Measurements from ENCODE around the gene PDE3B.
"Not testable (repeated sequence)": the region's sequence is repeated elsewhere in the genome, so short reads cannot be mapped to it uniquely, and the experiment has no call there.

PDE3B gene

GRCh38 chr11:14643697-14644225, at the start of gene PDE3B:
PDE3B (plus strand) TSS chr11:14643804; CDS start chr11:14644076, 272 bp downstream.
- DNase-seq, result peak; percentile 50

GRCh38 chr11:14595261-14595660, 48.3 kb upstream of the PDE3B start:
- not testable (repeated sequence) for DNase-seq

GRCh38 chr11:14607713-14608112, 35.9 kb upstream of the PDE3B start:
- no peak for DNase-seq

- DNase-seq, result no peak
Measured at GRCh38 chr11:14609902-14610301, 33.7 kb upstream of the PDE3B start.

GRCh38 chr11:14611939-14612338, 31.7 kb upstream of the PDE3B start:
- DNase-seq, result no peak

- no peak for DNase-seq
Measured at GRCh38 chr11:14612694-14613093, 30.9 kb upstream of the PDE3B start.

GRCh38 chr11:14614091-14614622, 29.4 kb upstream of the PDE3B start:
- no peak for DNase-seq

GRCh38 chr11:14617241-14618027, 26.2 kb upstream of the PDE3B start:
- no peak for DNase-seq

GRCh38 chr11:14618060-14618459, 25.5 kb upstream of the PDE3B start:
- DNase-seq, result no peak

- no peak for DNase-seq
Measured at GRCh38 chr11:14619603-14620531, 23.7 kb upstream of the PDE3B start.

- no peak for DNase-seq
Measured at GRCh38 chr11:14622223-14622954, 21.2 kb upstream of the PDE3B start.

- no peak for DNase-seq
Measured at GRCh38 chr11:14623036-14623435, 20.6 kb upstream of the PDE3B start.

GRCh38 chr11:14625586-14626205, 17.9 kb upstream of the PDE3B start:
- no peak for DNase-seq

GRCh38 chr11:14626650-14627049, 17.0 kb upstream of the PDE3B start:
- no peak for DNase-seq

- not testable (repeated sequence) for DNase-seq
Measured at GRCh38 chr11:14633506-14634224, 9.9 kb upstream of the PDE3B start.

- DNase-seq, result no peak
Measured at GRCh38 chr11:14634813-14635212, 8.8 kb upstream of the PDE3B start.

GRCh38 chr11:14635546-14635945, 8.1 kb upstream of the PDE3B start:
- DNase-seq, result no peak

GRCh38 chr11:14636119-14636518, 7.5 kb upstream of the PDE3B start:
- DNase-seq, result no peak

- DNase-seq, result no peak
Measured at GRCh38 chr11:14637868-14638409, 5.7 kb upstream of the PDE3B start.

- DNase-seq, result no peak
Measured at GRCh38 chr11:14638561-14638960, 5.0 kb upstream of the PDE3B start.

- no peak for DNase-seq
Measured at GRCh38 chr11:14641801-14642200, 1.8 kb upstream of the PDE3B start.
